SK-MEL-5 (cell line): Measurements from ENCODE around the gene CRACR2B. TPM values are rescaled to one million over a fixed set of nuclear protein-coding genes. Genes with fewer than 3 reads are reported as not detected.

Experiments
- DNase-seq: peaks from one replicate; pipeline ENCODE4 v3.0.0-alpha.2; 2016; ENCODE audit warnings: low read depth, low spot score
- in situ Hi-C: cut with HindIII; loops from 2 replicates; pipeline ENCODE4 v1.10.0; 2016; ENCODE audit warnings: low sequenced_read_pairs, high pct_unique_total_duplicates, low pct_unique_long_range_greater_than_20kb
- total RNA-seq: library from RNA; depleted of rRNA; stranded (reverse); fragments of >200 nt; shearing (Covaris generic); gene quantifications from 2 replicates; pipeline ENCODE4 v1.2.3, GENCODE V29; 2014

CRACR2B gene
- total RNA-seq, 1 experiment from 2014 or later = not detected

- no peak for DNase-seq
- in situ Hi-C loops = no loop called here
Measured at GRCh38 chr11:803770-804598, 23.7 kb upstream of the CRACR2B start.

DNA sequence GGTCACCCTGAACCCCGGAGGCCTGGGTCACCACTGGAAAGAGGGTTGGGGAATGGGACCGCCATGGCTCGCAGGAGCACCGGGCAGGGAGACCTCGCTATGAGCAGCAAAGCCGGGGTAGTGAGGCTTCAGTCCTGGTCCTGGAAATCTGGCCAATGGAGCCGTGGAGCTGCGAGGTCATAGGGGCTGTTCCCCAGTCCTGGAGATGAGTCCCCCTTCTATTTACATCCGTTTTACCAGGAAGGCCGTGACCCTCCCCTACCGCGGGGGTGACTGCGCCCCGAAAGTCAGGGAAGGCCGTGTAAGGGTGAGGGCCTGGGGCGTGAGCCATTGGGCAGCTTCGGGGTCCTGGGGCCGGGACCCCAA, 23.1 kb upstream of the CRACR2B start:
- DNase-seq = no peak
- in situ Hi-C loops = no loop called here

- no peak for DNase-seq
- in situ Hi-C loops = no loop called here
Measured at GRCh38 chr11:808427-809286, 19.1 kb upstream of the CRACR2B start.

DNA sequence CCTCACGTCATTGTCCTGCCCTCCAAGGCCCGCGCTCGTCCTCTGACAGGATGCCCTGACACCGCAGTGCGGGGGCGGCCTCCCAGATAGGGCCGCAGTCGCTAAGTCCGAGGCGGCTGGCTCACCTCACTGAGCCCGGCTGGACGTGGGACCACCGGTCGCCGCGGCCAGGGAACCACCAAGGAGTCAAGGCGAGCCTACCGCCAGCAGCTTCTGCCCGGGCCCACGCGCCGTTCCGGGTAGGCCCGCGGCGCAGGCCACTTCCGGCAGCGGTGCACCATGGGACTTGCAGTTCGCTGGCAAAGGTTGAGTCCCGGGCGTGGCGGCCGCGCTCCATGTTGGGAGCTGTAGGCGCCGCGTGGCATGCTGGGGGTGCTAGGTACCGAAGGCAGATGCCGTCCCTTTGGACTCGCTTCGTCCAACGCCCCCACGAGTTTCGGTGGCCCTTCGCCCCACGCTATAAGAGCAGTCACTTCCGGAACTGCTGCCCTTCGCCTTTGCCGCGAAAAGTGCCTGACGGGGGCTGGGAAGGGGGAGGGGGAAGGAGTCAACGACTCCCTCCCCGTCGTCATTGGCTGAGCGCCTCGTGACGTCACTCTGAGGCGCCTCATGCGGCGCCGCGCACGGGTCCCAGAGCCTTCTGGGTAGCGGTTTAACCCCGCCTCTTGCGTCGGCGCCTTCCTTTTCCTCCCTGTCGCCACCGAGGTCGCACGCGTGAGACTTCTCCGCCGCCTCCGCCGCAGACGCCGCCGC, 18.3 kb upstream of the CRACR2B start, which contains the start of gene RPLP2:
Gene RPLP2, plus strand, starts transcription at position 681 of the 753 bp plus-strand sequence. CDS start 268 bp downstream, outside the sequence.
- DNase-seq = peak; percentile 96
- in situ Hi-C loops = no loop called here

DNA sequence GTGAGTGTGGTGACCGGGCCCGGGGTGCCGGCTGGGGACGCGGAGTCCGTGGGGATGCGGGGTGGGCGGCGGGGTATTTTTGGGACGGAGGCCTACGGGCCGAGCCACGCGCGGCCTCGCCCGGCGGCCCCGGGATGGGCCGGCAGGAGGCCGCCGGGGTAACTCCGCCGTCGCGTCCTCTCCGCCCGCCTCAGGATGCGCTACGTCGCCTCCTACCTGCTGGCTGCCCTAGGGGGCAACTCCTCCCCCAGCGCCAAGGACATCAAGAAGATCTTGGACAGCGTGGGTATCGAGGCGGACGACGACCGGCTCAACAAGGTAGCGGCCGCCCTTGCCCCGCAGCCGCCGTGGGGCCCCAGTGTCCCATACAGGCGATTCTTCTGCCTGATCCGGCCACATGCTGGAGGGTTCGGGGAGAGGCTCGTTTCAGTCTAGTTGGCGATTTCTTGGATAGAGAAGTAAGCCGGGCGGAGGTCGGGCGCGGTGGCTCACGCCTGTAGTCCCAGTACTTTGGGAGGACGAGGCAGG, 17.6 kb upstream of the CRACR2B start:
- in situ Hi-C loops = no loop called here
- no peak for DNase-seq

GRCh38 chr11:811446-812245, 16.1 kb upstream of the CRACR2B start:
- in situ Hi-C loops = no loop called here

DNA sequence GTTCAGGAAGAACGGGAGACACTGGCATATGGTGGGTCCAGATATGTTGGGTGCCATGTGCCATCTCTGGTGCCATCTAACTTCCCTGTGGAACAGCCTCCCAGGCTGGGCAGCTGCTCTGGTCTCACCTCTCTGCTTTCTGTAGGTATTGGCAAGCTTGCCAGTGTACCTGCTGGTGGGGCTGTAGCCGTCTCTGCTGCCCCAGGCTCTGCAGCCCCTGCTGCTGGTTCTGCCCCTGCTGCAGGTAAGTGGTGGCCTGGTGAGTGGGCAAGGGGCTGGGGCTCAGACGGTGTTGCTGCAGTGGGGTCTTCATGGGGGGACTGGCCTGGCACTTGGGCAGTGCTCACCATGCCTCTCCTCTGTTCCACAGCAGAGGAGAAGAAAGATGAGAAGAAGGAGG, 15.3 kb upstream of the CRACR2B start:
- DNase-seq = no peak
- in situ Hi-C loops = no loop called here

More at GRCh38 chr11:811446-812245, 16.1 kb upstream of the CRACR2B start:
- peak; percentile 70 for DNase-seq

DNA sequence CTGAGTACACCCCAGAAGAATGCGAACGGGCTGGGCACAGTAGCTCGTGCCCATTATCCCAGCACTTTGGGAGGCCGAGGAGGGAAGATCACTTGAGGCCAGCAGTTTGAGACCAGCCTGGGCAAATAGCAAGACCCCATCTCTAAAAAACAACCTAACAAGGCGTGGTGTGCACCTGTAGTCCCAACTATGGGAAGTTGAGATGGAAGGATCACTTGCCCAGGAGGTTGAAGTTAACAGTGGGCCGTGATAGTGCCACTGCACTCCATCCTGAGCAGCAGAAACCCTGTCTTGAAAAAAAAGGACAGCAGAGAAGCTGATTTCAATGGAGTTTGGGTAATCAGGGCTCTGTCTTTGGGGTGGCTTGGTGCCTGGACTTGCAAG, 14.7 kb upstream of the CRACR2B start:
- in situ Hi-C loops = no loop called here

DNA sequence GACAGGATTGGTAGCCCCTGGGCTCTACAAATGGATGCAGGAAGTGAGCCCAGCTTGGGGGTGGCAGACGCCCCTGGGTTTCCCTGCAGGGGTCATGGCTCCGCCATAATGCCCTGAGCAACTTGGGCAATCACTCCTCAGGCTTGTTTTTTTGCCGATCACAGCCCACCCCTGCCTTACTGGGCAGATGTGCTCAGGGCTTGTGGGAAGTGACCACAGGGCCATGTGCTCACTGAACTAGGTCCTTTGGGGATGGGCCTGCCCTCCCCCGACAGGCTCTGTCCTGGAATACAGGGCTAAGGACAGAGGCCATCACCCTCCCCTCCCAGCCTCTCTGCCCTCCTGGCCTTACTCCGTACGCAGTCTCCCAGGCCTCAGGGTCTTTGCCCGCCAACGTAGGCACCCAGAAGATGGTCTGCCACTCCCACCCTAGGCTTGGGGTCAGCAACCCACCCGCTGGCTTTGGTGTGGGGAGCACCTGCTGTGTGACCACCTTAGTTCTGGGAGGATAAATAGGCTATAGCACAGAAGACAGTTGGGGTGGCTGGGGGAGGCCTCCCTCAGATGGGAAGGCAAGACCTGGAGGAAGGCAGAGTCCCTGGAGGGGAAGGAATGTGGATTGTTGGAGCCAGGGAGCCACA, 14.1 kb upstream of the CRACR2B start:
- DNase-seq = no peak
- in situ Hi-C loops = no loop called here

More for the DNA sequence above, 14.7 kb upstream of the CRACR2B start:
- no peak for DNase-seq

GRCh38 chr11:815675-816432, 11.9 kb upstream of the CRACR2B start:
- in situ Hi-C loops = no loop called here
- no peak for DNase-seq

GRCh38 chr11:816433-816779, 11.3 kb upstream of the CRACR2B start:
- no peak for DNase-seq
- in situ Hi-C loops = no loop called here

DNA sequence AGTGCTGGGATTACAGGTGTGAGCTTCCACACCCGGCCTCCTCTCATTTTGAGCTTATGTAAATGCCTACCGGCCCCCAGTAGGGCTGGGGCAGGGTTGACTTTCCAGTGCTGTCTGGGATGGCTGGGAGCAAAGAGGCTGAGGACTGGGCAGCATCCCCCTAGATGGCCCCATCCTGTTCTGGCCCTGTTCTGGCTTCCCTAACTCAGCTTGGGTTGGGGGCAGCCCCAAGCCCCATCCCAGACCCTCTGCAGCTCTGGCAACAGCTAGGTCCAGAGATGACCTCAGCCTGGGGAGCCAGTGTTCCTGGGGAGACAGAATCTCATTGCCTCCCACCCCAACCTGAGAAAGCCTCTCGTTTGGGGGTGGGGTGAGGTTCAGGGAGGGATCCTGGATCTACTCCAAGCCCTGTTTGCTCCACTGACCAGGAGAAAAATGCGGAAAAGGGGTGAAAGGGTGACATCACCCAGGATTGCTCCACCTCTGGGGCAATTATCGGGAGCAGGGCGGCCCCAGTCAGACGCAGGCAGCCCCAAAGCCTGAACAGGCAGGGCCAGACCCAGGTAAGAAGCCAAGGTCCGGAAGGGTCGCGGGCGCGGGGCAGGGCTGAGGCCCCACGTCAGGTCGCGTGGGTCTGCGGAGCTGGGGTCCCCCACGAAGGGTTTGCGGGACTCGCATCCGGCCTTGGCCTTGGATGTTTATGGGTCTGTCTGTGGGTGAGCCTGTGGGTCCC, 9.2 kb upstream of the CRACR2B start, which contains the start of gene PNPLA2:
Gene PNPLA2, plus strand, starts transcription at position 519 of the 733 bp plus-strand sequence. CDS start 805 bp downstream, outside the sequence.
- DNase-seq = no peak
- in situ Hi-C loops = no loop called here

DNA sequence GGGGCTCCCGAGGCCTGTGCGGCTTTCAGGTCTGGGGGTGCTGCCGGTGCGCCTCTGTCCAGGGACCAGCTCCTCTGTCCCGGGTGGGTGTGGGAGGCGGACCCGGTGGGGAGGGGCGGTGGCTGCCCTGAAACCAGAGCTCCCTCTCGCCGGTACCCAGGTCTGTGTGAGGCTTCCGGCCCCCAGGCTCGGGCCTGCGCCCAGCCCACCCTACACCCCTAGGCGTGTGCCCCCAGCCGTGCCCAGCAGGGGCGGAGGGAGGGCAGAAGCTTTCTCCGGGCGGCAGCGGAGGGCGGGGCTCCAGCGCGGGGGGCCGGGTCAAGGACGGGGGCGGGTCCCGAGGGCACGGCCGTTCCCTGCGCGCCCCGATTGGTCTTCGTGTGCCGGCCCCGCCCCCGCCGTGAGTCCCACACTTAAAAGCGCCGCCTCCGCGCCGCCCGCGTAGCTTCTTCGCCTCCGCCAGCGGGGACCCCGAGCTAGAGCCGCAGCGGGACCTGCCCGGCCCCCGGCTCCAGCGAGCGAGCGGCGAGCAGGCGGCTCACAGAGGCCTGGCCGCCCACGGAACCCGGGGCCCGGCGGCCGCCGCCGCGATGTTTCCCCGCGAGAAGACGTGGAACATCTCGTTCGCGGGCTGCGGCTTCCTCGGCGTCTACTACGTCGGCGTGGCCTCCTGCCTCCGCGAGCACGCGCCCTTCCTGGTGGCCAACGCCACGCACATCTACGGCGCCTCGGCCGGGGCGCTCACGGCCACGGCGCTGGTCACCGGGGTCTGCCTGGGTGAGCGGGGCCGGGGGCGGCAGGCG, 8.4 kb upstream of the CRACR2B start:
- DNase-seq = peak; percentile 82
- in situ Hi-C loops = no loop called here

DNA sequence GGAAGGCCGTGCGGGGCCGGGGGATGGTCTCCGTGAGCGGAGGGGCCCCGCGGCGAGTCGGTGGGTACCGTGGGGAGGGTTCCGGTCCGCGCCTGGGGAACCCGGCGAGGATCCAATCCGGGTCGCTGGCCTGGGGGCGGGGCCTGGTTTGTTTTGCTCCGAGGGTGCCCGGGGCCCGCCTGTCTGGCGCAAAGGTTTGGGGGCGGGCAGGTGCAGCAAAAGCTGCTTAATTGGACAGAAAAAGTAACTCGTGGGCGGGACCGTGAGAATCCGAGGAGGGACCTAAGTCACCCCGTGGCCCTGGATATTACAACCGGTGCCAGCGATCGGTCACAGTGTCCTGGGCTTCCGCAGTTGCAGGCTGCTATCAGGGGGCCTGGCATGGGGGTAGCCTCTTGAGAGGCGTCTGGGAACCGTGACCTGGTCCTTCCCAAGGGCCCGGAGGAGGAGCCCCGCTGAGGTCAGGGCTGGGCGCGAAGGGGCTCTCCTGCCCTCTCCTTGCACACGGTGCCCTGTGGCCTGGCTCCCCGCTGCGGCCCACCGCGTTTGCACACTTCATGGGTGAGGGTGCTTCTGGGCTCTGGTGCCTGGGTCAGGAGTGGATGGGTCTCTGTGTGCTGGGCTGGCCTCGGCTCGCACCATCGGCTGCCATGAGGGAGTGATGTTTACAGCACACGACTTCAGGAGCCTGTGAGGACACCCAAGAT, 7.6 kb upstream of the CRACR2B start:
- in situ Hi-C loops = no loop called here
- peak; percentile 70 for DNase-seq
